Measurements from ENCODE around the gene RBM38.

GRCh38 chr20:57437672-57438330 lies 46.6 kb downstream of the RBM38 start:
- no peak for TF ChIP-seq TCF7L2 (IDR thresholded peaks at IDR 0.05; ENCODE audit: low read depth, low read length)
- TF ChIP-seq CTCF (IDR thresholded peaks at IDR 0.05), result no peak
- no peak for TF ChIP-seq REST (IDR thresholded peaks at IDR 0.05; ENCODE audit: insufficient read depth in 1 of 2, low read depth in 2 of 2, low read length in 1 of 2)
- TF ChIP-seq POLR2AphosphoS5 (IDR thresholded peaks at IDR 0.05; ENCODE audit: low read depth, low read length), result no peak

Measured in Panc1 (cell line).